KBM-7 (cell line): ENCODE data around the gene MINK1.
"Not testable (repeated sequence)": the region's sequence is repeated elsewhere in the genome, so short reads cannot be mapped to it uniquely, and the experiment has no call there.

Experiments used
- DNase-seq: peaks from one replicate; pipeline ENCODE4 v3.0.0-alpha.2; 2015
- in situ Hi-C: fragments of 300-500 bp; cut with MboI; formaldehyde crosslinking; loops from 2 replicates; pipeline ENCODE4 v1.14.3; 2020; ENCODE audit warnings: low sequenced_read_pairs, low pct_unique_long_range_greater_than_20kb, mixed read lengths

The MINK1 gene

DNA sequence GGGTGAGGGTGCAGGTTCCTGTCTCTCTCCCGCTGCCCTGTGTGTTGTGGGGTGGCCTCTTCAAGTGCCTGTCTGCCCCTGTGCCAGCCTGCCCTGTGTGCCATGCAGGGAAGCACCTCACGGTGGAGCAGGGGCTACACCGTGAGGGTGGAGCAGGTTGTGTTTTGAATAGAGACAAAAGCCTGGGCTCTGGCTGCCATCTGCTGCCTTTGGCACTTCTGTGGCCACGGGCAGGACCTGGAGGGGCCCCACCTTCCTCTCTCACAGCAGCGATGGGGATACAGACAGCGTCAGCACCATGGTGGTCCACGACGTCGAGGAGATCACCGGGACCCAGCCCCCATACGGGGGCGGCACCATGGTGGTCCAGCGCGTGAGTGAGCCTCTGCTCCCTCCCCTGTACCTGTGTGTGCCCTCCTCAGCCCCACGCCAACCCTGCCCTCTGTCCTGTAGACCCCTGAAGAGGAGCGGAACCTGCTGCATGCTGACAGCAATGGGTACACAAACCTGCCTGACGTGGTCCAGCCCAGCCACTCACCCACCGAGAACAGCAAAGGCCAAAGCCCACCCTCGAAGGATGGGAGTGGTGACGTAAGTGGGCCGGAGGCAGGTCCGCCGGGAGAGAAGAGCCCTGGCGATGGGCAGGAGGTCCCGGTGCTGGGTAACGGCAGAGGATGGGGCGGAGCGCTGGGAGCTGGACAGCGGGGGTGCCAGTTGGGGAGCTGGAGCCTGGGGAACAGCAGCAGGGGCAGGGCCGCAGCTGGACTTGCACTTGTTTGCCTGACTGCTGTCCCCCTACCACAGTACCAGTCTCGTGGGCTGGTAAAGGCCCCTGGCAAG lies 60.8 kb downstream of the MINK1 start:
- in situ Hi-C loops = loop anchor here (25.0 kb wide), 1 partner anchor 307 kb away; the partner anchor contains the start of gene SMTNL2
- DNase-seq = no peak

DNA sequence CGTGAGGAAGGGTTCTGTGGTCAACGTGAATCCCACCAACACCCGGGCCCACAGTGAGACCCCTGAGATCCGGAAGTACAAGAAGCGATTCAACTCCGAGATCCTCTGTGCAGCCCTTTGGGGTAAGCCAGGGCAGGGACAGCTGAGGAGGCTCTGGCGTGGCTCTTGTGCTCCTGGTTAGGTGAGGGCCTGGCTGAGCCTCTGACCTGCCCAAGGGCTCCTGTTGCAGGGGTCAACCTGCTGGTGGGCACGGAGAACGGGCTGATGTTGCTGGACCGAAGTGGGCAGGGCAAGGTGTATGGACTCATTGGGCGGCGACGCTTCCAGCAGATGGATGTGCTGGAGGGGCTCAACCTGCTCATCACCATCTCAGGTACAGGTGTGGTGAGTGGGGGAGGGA lies 62.0 kb downstream of the MINK1 start:
- in situ Hi-C loops = loop anchor here (25.0 kb wide), 1 partner anchor 308 kb away; the partner anchor contains the start of gene SMTNL2
- DNase-seq = no peak

DNA sequence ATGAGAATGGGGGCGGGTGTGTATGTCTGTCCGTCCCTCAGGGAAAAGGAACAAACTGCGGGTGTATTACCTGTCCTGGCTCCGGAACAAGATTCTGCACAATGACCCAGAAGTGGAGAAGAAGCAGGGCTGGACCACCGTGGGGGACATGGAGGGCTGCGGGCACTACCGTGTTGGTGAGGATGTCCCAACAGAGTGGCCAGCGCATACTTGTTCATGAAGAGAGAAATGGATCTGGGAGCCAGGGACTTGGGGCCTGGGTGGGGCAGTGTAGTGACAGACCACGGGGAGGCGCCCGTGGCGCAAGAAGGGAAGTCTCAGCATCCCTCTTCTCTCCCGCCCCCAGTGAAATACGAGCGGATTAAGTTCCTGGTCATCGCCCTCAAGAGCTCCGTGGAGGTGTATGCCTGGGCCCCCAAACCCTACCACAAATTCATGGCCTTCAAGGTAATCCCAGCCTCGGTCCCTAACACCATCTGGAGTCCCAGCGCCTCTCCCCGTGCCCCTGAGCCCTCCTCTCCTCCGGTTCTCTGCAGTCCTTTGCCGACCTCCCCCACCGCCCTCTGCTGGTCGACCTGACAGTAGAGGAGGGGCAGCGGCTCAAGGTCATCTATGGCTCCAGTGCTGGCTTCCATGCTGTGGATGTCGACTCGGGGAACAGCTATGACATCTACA lies 62.7 kb downstream of the MINK1 start:
- in situ Hi-C loops = loop anchor here (25.0 kb wide), 1 partner anchor 308 kb away; the partner anchor contains the start of gene SMTNL2
- DNase-seq = no peak

DNA sequence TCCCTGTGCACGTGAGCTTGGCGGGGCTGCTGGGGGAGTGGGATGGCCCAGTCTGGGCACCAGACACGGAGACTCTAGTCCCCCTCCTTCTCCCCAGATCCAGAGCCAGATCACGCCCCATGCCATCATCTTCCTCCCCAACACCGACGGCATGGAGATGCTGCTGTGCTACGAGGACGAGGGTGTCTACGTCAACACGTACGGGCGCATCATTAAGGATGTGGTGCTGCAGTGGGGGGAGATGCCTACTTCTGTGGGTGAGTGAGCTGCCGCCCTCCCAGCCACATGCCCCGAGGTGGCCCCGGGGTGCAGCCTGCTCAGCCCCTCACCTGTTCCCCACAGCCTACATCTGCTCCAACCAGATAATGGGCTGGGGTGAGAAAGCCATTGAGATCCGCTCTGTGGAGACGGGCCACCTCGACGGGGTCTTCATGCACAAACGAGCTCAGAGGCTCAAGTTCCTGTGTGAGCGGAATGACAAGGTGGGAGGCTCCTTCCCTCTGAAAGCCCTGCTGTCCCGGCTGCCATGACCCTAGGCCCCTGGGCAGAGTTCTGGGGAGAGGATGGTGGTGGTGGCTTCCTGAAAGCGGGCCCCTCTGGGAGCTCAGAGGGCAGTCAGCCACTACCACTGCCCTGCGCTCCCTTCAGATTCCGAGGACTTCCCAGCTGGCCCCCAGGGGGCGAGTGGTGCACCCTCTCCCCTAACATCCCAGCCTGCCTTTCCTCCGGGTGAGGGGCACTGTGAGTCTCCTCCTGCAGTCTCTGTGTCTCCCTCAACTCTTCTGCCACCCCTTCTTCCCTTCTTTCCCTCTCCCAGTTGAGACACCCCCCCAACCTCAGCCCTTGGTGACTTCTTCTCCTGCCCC lies 63.4 kb downstream of the MINK1 start:
- in situ Hi-C loops = loop anchor here (25.0 kb wide), 1 partner anchor 309 kb away; the partner anchor contains the start of gene SMTNL2
- no peak for DNase-seq

DNA sequence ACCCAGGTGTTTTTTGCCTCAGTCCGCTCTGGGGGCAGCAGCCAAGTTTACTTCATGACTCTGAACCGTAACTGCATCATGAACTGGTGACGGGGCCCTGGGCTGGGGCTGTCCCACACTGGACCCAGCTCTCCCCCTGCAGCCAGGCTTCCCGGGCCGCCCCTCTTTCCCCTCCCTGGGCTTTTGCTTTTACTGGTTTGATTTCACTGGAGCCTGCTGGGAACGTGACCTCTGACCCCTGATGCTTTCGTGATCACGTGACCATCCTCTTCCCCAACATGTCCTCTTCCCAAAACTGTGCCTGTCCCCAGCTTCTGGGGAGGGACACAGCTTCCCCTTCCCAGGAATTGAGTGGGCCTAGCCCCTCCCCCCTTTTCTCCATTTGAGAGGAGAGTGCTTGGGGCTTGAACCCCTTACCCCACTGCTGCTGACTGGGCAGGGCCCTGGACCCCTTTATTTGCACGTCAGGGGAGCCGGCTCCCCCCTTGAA lies 64.1 kb downstream of the MINK1 start:
- in situ Hi-C loops = loop anchor here (25.0 kb wide), 1 partner anchor 310 kb away; the partner anchor contains the start of gene SMTNL2
- DNase-seq = no peak

DNA sequence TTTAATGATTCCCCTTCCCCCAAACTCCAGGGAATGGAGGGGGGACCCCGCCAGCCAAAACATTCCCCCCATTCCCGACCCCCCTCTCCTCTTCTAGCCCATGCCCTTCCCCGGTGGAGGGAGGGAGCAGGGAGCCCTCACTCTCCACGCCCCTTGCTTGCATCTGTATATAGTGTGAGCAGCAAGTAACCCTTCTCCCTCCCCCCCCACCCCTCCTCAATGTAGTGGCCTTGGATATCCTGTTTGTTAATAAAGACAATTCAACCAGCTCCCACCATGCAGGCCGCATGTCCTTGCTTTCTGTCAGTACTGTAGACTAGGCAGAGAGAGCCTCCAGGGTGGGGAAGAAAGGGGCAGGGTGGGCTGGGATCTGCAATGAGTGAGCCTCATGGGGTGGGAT lies 64.6 kb downstream of the MINK1 start:
- in situ Hi-C loops = loop anchor here (25.0 kb wide), 1 partner anchor 310 kb away; the partner anchor contains the start of gene SMTNL2
- DNase-seq = no peak

DNA sequence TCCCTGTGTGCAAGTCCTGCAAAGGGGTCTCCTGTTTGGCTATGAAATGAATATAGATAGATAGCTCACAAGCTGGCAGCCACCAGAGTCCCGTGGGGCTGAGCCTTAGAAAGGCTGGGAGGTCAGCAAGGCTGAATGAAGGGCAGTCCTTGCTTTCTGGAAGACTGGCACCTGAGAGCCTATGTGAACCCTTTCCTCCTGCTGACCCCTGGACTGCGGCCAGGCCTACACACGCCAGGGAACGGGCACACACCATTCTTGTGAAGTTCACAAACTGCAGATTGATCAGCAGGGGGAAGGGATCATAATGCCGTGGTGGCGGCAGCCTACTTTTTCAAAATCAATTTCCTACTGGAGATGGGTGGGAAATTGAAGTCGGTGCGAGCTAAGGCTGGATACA lies 65.2 kb downstream of the MINK1 start:
- in situ Hi-C loops = loop anchor here (25.0 kb wide), 1 partner anchor 311 kb away; the partner anchor contains the start of gene SMTNL2

DNA sequence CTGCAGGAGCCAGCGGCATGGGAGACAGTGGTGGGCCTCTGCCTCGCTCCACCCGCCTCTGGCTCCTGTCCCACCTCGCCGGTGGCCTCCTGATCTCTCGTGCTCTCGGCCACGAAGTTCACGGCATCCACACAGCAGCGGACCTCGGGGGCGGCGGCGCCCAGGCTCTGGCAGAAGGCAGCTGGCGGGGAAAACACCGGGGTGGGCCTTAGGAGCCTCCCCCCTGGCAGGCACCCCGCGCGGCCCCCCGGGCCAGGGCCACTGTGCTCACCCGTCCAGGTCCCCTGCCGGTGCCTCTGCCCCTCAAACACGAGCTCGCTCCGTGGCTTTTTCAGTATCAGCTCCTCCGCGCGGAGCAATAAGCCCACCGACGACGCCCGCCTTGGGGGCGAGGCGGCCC lies 65.8 kb downstream of the MINK1 start:
- in situ Hi-C loops = loop anchor here (25.0 kb wide), 1 partner anchor 312 kb away; the partner anchor contains the start of gene SMTNL2
- DNase-seq = no peak

More for the DNA sequence above, 65.2 kb downstream of the MINK1 start:
- no peak for DNase-seq

DNA sequence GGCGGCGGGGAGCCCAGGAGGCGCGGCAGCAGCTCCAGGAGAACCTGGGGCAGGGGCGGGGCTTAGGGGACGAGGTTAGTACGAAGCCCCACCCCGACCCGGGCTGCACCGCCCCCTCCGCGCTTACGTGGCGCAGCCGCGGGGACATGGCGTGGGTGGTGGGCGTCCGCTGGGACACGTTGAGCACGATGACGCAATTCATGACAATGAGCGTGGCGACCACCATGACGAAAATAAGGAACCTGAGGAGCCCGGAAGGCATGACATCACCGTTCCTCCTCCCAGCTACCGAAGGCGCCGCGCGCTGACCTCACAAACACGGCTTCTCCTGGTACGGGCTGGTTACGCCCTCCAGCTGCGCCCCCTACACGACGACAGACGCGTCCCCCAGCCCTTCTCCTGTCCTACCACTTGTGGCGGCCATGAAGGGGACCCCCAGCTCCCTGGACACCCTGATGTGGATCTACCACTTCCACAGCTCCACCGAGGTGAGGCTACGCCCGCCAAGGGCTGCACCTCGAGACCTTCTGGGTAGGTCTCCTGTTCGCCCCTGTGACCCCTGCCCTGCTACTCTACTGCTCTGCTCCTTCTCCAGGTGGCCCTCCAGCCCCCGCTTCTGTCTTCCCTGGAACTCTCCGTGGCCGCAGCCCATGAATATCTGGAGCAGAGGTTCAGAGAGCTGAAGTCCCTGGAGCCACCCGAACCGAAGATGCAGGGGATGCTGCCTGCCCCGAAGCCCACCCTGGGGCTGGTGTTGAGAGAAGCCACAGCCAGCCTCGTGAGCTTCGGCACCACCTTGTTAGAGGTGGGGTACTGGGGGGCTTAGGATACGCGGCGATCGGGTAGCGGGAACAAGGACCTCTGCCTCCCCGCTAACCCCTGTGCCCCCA lies 66.4 kb downstream of the MINK1 start, which contains the start of gene C17orf107:
C17orf107 (plus strand) TSS at position 196 of the 890 bp plus-strand sequence; CDS start at position 423, 227 bp downstream.
- no peak for DNase-seq
- in situ Hi-C loops = loop anchor here (25.0 kb wide), 1 partner anchor 312 kb away; the partner anchor contains the start of gene SMTNL2

DNA sequence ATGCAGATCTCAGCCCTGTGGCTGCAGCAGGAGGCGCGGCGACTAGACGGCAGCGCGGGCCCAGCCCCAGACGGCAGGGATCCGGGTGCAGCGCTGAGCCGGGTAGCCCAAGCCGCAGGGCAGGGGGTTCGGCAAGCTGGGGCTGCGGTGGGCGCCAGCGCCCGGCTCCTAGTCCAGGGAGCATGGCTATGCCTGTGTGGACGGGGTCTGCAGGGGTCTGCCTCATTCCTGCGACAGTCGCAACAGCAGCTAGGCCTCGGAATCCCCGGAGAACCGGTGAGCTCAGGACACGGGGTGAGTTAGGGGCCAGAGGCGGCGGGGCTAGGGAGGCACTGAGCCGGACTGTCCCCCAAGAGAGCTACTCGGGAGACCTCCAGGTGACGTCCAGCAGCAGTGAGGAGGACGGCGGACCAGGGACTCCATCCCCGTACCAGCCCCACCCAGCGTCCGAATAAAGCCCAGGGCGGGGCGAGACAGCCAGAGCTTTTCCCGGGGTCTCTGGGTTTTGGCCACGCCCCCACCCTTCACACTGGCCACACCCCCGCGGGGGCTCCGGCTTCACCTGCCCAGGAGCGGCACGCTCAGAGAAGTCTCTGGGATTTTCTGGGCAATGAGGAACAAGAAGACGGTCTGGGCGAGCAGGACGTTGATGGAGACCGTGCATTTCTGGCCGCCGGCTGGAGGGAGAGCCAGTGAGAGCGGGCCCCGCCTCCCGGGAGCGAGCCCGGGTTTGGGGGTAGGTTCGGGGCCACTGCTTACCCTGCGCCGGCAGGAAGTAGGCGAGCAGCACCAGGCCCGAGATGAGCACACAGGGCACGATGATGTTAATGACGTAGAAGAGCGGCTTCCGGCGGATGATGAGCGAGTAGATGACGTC lies 67.3 kb downstream of the MINK1 start:
- DNase-seq = no peak
- in situ Hi-C loops = no loop called here

DNA sequence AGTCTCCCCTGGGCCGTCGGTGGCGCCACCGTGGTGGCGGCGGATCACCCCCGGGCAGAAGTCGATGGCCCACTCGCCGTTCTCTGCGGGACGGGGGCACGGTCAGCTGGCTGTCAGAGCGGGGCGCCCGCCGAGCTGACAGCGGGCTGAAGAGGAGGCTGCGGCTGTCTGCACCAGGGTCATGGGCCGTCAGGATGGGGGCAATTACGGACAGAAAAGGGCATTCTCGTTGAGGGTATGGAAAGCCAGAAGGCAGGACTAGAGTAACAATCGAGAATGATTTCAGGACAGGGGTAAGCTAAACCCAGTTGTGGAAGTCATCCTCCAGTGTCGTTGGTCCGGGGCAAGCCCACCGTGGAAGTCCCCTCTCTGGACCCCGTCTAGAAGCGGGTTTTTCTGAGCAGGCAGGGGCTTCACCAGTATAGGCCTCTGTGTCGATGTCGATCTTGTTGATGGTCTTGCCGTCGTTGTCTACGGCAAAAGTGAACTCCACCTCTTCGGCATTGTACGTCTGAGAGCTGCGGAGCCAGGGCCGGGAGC lies 68.0 kb downstream of the MINK1 start:
- no peak for DNase-seq
- in situ Hi-C loops = no loop called here

DNA sequence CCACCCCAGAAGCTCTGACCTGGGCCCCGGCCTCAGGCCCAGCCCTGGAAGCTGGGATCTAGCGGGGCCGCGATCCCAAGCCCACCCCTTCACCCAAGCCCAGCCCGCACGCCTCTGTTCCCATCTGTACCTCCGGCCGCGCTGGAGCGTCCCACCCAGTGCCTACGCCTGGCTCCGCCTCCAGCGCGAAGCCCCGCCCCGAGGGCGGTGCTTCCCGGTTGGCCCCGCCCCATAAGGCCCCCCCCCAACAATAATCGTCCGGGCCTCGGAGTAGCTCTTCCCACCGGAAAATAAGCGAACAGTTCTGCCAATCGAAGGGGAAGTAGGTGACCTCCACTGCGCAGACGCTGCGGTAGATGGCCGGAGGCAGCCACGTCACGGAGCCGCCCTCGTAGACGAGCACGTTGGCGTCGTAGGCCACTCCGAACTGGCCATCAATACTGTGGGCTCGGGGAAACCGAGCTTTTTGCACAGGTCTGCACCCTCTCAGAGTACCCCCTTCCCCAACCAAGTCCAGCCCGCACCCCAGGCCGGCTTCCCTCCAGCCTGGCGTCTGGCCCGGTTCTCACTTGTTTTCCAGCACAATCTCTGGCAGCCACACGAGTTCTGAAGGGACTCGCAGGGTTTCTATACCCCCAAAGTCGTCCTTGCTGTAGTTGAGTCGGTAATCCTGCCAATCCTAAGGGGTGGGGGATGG lies 68.7 kb downstream of the MINK1 start:
- in situ Hi-C loops = no loop called here
- no peak for DNase-seq

DNA sequence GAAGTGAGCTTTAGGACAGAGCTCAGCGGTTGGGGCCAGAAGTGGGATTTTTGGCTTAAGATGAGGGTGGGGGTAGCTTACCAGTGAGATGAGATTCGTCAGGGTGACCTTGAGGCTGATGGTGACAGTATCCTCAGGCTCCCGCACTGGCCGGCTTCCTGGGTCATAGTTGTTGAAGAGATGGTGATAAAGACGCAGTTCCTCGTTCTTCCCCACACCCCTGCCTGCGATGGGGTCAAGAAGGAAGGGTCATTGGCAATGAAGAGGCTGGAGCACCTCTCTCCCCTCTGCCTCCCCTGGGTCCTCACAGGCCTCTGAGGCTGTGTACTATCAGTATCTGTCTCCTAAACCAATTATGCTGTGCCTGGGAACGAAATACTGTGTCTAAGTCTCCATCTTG lies 69.4 kb downstream of the MINK1 start:
- DNase-seq = no peak
- in situ Hi-C loops = no loop called here

DNA sequence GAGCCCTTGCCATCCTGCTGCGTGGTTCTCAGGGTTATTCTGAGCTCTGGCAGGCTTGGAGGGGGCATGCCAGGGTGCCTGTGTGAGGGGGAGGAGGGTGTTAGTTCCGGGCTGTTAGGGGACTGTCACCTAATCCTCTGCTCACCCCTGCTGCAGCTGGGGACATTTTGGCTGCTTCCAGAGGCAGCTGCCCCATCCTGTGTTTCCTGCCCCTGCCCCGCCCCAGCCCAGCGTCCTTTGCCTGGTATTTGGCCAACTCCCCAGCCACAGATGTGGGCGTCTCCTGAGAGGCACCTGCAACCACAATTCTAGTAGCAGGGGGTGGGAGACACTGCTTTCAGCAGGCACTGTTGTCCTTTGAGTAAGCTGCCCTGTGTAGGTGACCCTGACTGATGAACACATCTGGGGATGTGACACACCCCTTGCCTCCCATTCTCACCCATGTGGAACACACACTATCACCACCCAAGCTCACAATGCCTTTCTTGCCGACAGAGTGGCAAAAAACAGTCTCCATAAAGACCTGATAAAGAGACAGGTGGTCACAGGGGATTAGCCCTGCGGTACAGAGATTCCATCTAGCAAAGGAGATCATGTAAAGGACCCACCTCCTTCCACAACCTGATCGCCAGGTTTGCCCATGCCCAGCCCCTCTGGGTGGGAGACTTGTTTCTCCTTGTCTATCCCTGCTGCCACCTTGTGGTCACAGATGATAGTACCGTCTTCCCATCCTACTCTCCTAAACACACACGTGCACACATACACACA lies 70.1 kb downstream of the MINK1 start, which contains the start of gene CHRNE:
CHRNE (minus strand) TSS at position 48 of the 768 bp plus-strand sequence; CDS start at position 13, 35 bp downstream.
- DNase-seq = peak; percentile 93
- in situ Hi-C loops = no loop called here

DNA sequence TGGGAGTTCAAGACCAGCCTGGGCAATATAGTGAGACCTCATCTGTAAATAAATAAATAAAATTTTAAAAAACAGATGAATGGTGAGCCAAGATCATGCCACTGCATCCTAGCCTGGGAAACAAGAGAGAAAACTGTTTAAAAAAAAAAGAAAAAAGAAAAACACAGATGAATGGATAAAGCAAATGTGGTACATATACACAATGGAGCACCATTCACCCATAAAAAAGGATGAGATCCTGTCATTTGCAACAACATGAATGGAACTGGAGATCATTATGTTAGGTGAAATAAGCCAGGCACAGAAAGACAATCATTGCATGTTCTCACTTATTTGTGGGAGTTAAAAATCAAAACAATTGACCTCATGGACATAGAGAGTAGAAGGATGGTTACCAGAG lies 73.5 kb downstream of the MINK1 start:
- in situ Hi-C loops, DNase-seq: not testable (repeated sequence)
